HG02981 (cell line): ENCODE data around the gene CCR5AS.
"Not testable (repeated sequence)": the region's sequence is repeated elsewhere in the genome, so short reads cannot be mapped to it uniquely, and the experiment has no call there.

ENCODE experiments used
- ATAC-seq: cut with Tn5 transposase; IDR thresholded peaks from one replicate; pipeline ENCODE4 v1.9.1; 2021; ENCODE audit warnings: mild to moderate bottlenecking, moderate library complexity; ENCODE audit not compliant: unreplicated experiment

The CCR5AS gene

DNA sequence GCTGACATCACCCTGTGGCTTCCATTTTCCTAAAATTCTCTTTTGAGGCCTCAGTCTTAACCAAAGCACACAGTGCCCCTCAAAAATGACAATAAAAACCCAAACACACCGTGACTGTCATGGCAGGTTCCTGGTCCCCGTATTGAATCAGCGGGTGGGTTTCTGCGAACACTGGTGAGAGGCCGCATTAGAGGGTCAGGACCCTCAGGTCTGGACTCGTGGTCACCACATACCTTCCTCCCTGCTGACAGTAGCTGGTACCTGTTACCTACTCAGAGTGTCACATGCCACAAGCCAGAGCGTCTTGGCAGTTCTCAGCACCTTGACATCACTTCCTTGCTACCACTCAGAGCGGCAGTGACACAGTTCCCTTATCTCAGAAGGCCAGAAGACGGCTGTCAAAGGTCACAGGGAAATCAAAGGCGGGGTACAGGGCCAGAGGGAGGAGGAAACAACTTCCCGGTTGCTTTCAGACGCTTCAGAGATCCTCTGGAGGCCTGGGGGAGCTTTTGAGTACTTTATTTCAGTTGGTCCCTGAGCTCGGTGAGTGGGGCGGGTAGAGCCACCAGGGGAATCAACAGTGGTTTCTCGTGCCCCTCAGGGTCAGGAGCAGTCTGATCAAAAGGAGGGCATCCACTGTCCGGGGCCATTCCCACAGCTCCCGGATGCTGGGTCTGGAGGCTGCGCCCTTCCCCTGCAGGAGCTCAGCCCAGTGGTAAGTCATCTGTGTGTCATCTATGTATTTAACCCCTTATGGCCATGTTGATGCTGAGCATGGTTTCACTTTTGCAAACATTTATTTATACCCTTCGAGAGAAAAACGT, at the start of gene CCR5AS, which contains the start of gene CCRL2:
Gene CCR5AS (minus strand): TSS at position 279 of the 824 bp plus-strand sequence.
Gene CCRL2 (plus strand): TSS at position 472 of the 824 bp plus-strand sequence. CDS start 821 bp downstream, outside the sequence.
- no peak for ATAC-seq

DNA sequence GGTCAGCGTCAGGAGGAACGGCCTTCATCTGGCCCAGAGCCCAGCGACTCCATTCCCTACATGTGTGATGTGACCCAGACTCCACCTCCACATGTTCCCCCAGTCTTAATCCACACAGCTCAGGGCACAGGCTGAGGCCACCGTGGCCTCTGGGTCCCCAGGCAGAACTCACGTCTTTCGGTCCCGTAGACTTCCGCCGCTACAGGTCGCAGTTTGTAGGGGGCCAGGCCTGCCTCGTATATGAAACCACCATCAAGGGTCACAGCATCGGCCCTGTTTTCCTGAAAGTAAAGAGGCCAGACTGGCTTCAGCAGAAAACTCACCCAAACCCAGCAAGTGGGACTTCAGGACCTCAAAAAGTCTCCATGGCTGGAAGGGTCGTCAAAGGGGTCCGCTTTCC, 49.3 kb upstream of the CCR5AS start:
- no peak for ATAC-seq

DNA sequence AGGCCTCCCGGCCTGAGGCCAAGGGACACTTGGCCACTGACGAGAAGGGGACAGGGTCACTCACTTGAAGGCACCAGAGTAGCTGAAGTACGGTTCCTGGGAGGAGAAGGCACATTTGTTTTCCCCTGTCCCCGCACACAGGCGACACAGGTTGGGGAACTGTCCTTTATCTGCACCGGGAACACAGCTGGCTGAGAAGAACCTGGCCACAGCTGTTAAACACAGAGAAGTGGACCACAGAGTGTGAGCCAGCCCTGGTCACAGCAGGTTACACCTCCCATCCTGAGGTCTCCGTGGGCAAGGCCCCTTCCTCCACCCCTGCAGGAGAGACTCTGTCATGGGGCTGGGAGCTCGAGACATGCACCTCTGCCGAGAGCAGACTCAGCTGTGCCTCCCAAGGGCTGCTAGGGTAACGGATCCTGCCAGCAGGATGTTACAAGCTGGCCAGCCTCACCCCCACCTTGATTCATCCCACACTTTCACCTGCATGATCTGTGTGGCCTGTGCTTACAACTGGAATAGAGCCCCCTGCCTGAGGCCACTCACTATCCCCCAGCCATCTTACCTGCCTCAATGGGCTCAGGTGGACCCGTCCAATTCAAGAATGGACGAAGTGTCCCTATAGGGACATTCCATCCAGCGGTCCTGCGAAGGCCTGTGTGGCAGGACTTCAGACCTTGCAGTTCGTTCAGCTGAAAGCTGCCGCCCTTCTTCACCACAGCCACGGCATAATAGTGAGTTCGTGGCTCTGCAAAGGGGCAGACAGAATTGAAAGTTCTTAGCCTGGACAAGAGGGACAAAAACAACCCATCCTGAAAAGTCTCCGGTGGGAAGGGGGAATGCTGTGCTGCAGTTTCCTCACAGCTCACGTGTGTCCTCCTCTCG, 48.6 kb upstream of the CCR5AS start:
- no peak for ATAC-seq

DNA sequence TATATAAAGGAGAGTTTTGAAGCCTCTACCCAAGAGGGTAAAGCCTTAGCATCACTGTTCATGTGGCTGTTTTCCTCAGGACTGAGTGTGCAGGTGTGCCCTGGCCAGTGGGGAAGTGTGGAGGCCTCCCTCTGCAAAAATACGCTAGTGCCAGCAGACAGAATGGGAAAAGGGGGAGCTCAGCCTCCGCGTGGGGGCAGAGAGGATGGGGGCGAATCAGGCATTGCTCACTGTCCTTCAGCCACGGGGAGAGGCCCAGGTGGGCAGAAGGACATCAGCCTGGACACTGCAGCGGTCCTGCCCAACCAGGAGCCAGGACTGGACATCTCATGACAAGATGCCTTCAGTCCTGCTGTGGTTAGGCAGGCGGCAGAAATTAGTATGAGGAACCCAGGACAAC, 47.7 kb upstream of the CCR5AS start:
- ATAC-seq = no peak

DNA sequence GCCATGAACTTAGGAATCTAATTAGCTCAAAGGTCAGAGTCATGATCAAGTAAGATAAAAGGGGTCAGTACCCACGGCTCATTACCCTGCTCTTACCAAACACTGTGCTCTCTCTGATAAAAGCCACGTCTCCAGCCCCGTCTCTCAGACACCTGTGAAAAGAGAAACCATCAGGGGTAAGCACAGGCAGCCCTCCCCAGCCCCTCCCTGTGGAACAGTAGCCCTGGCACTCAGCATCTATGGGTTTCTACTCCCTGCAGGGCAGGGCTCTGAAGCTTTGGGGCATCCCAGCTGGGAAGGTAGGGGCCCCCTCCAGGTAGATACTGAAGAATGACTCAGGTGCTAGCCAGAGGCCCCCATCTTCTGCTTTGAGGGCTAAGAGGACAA, 47.3 kb upstream of the CCR5AS start:
- no peak for ATAC-seq

DNA sequence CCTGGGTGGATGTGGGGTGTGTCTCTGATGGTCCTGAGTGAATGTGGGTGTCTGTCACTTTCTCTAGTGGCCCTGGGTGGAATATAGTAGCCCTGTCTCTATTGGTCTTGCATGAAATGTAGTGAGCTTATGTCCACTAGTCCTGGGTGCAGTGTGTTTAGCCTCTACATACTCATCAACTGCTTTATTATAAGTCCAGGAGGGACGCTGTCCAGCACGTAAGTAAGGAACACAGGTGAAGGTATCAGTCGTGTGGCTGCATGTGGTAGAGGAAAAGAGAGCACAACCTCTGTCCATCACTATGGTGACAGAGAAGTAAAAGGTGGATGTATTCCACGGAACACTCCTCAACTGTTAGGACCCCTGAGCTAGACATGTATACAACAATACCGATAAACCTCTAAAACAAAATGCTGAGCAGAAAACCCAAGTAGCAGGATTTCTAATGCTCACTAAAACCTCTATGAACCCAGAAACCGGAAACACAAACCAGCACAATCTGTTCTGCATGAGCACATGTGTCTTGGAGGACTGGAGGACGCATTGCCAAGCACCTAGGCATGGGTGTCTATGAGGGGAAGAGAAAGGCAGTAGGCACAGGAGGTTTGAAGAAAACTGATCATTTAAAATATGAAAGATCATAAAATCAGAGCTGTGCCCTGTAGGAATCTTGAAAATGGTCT, 46.8 kb upstream of the CCR5AS start:
- ATAC-seq = no peak

DNA sequence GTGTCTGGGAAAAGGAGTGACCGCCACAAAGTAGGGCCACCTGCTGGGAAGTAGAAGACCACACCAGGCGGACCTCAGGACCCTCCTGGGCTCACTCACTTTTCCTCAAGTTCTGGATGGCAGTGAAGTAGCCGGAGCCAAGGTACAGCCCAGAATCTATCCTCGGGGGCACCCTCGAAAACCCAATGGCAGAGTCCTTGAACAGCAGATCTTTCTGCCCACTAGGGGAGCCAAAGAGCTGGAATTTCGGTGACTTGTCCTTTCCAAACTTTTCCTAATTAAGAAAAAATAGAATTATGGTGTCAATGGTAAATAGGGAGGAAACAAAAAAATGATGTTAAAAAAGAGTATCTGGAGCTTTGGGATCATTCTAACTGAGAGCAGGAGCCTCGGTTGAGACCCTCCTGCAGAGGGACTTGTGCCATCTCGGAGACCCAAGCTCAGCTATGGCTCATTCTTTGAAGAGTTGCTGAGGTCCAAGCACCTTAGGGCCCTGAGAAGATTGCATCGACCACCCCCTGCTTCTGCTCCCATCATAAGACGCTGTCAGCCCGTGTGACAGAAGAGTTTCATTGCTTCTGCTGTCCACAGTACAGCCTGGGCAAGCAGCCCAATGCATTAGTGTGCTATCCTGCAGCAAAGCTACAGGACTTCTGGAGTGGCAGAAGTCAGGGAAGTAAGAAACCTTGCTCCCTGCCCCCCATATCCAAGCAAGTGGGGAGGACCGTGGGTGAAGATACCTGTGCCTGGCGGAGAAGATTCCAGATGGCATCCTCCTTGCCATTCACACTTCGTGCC, 43.1 kb upstream of the CCR5AS start:
- ATAC-seq = no peak

DNA sequence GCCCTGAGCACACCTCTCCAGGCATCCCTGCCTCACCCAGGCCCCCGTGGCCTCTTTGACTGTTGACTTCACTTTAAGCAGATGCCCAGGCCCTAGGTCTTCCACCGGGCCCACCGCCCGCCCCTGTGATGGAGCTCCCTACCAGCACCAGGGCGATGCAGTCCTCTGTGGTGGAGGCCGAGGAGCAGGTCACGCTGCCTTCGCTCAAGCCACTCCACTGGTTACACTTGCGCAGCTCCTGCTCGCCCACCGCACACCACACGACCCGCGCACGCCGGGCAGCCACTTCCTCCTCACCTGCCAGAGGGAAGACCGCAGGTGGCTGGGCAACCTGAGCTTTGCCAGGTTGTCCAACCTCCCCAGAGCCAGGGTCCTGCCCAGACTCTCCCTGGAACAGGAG, 41.9 kb upstream of the CCR5AS start:
- no peak for ATAC-seq

DNA sequence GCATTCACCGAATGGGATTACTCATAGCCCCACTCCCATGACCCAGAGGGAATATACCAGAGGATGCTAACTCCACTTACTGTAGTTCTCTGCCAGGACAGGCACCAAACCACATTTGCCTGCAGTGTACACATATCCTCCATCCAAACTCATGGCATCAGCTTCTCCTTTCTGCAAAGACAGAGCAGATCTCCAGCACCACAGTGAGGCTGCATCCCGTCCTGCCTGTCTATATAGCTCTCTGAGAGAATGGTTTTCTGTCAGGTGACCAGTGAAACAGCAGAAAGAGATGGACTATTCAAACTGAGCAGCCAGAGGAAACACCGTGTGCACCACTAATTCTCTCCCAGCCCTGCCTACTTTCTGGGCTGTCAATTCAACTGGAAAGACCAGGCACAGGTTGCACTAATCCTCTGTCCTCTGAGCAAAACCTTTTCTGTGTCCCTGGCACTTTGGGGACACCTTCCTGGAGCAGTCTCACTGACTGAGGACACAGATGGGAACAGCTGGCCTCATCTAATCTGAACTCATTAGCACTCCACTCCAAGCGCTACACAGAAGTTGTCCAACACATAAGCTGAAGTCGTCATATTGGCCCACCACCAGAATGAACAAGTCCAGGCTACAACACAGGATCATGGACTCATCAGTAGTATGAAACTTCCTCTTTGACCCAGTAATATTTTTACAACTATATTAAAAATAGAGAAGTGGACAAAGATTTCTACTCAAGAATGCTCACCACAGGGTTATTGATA, 40.5 kb upstream of the CCR5AS start:
- ATAC-seq = no peak

DNA sequence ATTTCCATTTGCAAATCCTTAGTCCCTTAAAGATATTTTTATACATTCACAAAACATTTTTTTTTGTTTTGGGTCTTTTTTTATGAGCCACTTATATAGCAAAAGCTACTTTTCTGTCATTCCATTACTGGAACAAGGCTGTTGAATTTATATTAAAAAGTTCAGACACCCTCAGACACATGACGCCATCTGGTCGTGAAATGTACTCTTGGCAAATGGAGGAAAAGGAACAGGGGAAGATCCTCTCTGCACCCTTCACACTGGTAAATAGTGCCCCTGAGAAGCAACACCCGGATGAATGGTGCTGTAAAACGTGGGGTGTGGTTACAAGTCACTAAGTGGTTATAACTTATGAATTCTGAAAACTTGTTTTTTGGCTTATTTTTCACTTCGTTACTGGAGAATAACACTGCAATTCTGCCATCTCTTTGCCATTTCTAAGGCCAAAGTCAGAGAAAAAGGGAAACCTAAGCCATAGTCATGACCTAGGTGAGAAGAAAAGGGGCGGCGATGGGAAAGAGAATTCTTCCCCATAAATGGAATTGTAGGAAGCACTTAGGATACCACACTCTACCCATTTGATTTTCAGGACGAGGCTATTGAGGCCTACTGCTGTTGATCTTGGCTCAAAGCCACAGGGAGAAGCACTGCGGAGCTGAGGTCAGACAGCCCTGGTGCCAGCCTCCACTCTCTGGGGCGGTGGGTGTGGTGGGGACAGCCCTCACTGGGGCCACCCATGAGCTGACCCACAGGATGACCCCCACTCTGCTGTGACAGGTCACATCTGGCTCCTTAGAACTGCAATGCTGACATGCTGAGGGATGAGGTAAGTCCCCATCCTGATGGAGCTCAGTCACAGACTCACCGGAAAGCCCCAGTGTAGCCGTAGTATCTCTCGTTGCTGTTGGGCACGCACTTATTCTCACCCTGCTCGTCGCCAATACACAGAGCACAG, 36.0 kb upstream of the CCR5AS start:
- ATAC-seq = no peak

DNA sequence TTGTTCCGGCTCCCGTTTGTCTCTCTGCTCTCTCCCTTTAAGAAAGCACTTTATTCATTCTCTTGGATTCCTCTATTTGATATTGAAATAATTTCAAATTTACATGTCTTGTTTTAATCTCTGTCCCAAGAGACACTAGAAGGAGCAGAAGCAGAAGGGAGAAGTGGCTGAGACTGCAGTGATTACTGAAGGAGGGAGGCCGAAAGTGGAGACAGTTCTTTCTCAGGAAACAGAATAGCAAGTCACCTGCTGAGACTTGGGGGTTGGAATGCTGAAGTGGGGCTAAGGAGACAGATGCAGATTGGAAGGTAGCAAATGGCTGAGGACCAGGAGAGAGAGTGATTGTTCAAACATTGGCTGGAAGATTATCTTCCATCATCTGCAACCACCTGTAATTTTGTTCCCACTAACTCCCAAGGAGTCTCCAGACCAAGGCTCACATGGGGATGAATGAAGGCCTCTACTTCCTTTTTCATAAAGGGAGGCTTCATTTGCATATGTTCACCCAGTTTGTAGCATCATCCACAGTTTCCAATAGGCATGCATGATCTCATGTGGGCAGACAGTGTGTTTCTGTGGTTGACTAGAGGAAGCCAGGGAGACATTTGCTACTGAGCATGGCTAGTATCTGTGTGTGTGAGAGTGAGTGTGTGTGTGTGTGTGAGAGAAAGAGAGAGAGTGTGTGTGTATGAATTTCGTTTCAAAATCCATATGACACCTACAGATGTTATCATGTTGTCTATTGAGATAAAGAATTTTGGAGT, 33.8 kb upstream of the CCR5AS start:
- peak; percentile 84 for ATAC-seq

DNA sequence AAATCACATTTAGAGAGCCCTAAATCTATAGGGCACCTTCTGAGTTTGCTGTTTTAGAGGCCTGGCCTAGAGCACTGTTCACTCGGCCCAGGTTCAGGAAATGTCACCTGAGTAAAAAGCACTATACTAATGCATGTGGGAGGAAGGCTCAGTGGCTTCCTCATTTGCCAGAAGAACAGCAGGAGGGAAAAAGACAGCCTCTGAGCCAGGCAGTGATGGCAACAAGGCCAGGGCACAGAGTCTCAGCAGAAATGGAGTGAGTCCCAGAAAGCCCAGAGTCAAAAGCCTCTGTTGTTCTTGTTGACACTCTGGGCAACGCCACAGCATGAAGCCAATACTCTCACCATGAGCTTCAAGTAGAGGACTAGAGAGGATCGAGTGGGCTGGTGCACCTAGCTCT, 32.0 kb upstream of the CCR5AS start:
- no peak for ATAC-seq

DNA sequence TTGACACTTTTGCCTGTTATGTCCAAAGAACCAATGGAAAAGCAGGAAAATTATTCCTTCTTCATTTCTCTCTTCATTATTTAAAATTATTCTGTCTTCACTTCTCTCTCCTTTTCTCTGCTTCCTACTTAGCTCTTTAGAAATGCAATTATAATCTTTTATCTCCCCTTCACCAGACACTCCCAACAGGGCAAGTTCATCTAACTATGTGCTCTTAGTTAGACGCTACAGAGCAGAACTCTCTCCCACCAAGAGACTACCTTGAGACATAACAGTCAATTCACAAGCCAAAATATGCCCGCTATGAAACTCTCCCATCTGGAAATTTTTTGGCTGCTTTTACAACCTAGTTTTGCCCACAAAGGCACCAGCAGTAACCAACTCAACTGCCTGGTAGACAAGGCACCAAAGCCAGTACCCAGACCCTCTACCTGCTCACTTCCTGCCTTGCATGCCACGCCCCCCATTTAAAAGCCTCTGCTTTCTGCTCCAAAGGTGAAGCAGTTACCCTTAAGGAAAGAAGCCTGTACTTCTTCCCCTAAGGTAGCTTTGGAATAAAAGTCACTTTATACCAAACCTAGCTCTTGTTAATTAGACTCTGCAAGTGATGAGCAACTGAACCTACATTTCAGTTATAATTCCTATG, 28.3 kb upstream of the CCR5AS start:
- no peak for ATAC-seq

DNA sequence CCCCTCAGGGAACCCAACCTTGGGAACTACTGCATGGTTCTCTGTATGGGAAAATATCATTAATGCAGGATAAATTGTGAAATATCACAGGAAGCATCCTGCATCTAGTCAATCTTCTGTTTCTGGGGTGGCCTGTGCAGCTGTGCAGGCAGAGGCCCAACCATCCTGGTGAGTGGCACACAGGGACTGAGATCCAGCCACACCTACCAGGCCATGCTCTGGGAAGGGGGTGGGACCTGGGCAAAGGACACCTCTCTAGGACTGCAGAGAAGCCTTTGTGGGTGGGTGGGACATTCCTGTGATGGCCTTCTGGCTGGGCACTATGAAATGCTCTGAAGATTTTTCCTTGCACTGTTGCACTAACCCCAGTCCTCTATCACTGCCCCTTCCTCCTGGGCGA, 27.0 kb upstream of the CCR5AS start:
- no peak for ATAC-seq

DNA sequence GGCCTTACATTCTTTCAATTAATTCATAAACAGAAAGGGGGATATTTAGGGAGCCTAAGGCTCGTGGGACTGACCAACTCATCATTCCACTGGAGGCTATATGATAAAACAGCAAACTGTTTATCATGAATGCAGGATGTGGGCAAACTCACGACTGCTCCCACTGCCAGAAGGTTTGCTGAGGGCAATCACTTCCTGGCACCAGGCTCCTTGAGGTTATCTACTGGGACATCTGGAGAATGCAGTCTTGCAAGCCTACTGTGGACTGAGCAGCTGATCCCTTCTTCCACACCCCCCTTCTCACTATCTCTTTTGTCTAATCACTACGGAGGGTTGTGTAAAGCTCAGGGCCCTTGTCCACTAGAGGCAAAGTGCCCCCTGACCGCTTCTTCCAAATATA, 26.3 kb upstream of the CCR5AS start:
- ATAC-seq = not testable (repeated sequence)

DNA sequence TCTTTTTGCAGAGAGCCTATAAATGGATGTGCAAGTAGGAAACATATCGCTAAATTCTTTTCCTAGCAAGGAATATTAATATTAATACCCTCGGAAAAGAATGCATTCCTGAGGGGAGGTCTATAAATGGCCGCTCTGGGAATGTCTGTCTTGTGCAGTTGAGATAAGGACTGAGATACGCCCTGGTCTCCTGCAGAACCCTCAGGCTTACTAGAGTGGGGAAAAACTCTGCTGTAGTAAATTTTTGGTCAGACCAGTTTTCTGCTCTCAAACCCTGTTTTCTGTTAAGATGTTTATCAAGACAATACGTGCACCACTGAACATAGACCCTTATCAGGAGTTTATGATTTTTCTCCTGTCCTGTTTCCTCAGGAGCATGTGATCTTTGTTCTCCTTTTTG, 25.0 kb upstream of the CCR5AS start:
- ATAC-seq = not testable (repeated sequence)

DNA sequence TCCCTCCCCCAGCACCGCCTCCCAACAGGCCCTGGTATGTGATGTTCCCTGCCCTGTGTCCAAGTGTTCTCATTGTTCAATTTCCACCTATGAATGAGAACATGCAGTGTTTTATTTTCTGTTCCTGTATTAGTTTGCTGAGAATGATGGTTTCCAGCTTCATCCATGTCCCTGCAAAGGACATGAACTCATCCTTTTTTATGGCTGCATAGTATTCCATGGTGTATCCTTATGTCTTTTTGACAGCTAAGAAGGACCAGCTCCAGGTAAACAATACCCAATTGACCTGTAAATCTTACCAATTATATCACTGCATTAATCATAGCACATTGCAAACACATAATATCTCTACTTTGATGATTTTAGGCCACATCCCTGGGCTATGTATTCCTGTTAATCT, 24.0 kb upstream of the CCR5AS start:
- ATAC-seq = not testable (repeated sequence)
